Measurements from ENCODE around the gene C16orf92. TPM values are rescaled to one million over a fixed set of nuclear protein-coding genes. Genes with fewer than 3 reads are reported as not detected.
A peak's percentile ranks its signal among the peaks of the same experiment; 100 is the strongest.

Gene C16orf92
- total and polyA plus RNA-seq, 2 of the 13 experiments (the other 11 are each of a cell fraction or from before 2014, with no cell fraction given) = not detected

DNA sequence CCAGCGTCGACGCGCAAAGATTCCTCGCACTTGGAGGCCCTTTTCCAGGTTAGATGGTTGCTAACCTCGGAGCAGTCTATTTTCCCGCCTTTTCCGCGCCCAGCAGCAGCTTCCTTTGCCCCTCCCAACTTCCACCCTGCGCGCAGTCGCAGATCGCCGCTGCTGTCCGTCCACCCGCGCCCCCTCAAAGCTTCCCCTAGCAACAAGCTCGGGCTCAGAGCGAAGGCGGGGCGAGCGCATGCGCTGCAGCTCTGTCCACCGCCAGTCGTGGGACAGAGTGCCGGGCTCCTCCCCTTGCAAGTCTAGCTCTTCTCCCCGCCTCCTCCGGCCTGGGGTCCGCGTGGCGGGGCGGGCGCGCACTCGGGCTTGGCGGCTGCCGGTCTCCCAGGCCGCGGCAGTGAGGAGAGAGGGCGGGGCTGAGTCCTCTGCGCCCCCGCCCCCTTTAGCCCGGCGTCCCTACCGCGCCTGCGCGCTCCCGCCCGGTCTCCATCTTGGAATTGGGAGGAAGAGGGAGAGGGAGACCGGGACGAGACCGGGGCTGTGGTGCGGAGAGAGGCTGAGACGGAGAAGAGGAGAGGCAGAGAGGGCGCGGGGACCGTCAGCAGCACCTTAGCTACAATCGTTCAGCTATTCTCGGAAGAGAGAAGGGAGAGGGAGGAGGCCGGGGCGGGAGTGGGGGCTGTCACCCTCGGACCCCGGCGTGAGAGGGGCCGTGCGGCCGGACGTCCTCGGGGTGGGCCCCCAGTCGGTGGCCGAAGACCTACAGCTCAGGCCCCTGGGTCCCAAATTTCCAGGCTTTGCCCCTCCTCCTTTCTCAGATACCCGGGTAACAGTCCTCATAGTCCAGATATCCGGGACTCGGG is 49.4 kb upstream of the C16orf92 start, which contains the start of gene TAOK2 (continued):
- TF ChIP-seq ZSCAN21 (CRISPR knock-in tag; IDR thresholded peaks at IDR 0.05; ENCODE audit: borderline replicate concordance) (peak; percentile 91; the same call in 1 of the 2 replicates), ZNF562 (CRISPR knock-in tag; IDR thresholded peaks at IDR 0.05; ENCODE audit: borderline replicate concordance) (no peak; the same call in 1 of the 2 replicates), TFDP1 (CRISPR knock-in tag; IDR thresholded peaks at IDR 0.05; ENCODE audit: borderline replicate concordance) (peak; percentile 99), HNF4G (IDR thresholded peaks at IDR 0.05; ENCODE audit: borderline replicate concordance, low read depth, low read length) (no peak; the same call in 1 of the 2 replicates), HNF4G (CRISPR knock-in tag; IDR thresholded peaks at IDR 0.05; ENCODE audit: borderline replicate concordance, low read depth) (peak; percentile 34; the same call in 1 of the 2 replicates), GATAD2A (CRISPR knock-in tag; IDR thresholded peaks at IDR 0.05) (no peak), ZNF276 (CRISPR knock-in tag; IDR thresholded peaks at IDR 0.05; ENCODE audit: low read depth) (peak; percentile 76; the same call in 1 of the 2 replicates), CBFB (CRISPR knock-in tag; IDR thresholded peaks at IDR 0.05) (no peak), STAT6 (CRISPR knock-in tag; IDR thresholded peaks at IDR 0.05; ENCODE audit: borderline replicate concordance) (no peak), SIX4 (CRISPR knock-in tag; IDR thresholded peaks at IDR 0.05) (peak; percentile 43; the same call in 1 of the 2 replicates), ZNF589 (CRISPR knock-in tag; conservative IDR thresholded peaks at IDR 0.05) (peak; percentile 92), NFYC (CRISPR knock-in tag; IDR thresholded peaks at IDR 0.05) (peak; percentile 65), FOXC1 (CRISPR knock-in tag; IDR thresholded peaks at IDR 0.05; ENCODE audit: borderline replicate concordance) (peak; percentile 65; the same call in 1 of the 2 replicates), ZNF580 (CRISPR knock-in tag; IDR thresholded peaks at IDR 0.05; ENCODE audit: borderline replicate concordance, low read depth) (peak; percentile 62; the same call in 1 of the 2 replicates), ETV6 (CRISPR knock-in tag; conservative IDR thresholded peaks at IDR 0.05) (no peak), ZC3H13 (CRISPR knock-in tag; IDR thresholded peaks at IDR 0.05) (peak; percentile 93), CSRNP1 (CRISPR knock-in tag; IDR thresholded peaks at IDR 0.05) (0 out of 2 replicates have a peak, but pooled peaks have one; percentile 87)
